HepG2 (cell line): ENCODE data around the gene LITAFD. TPM values are rescaled to one million over a fixed set of nuclear protein-coding genes. Genes with fewer than 3 reads are reported as not detected.

Source experiments
- AGO1 ChIP-seq: fragments of 200-400 bp; formaldehyde crosslinking; IDR thresholded peaks from 2 replicates; pipeline ENCODE4 v1.6.1; 2017; ENCODE audit warnings: mild to moderate bottlenecking, low read depth, low read length, moderate library complexity; ENCODE audit not compliant: poor library complexity, severe bottlenecking
- CEBPG ChIP-seq: IDR thresholded peaks from 2 replicates; pipeline ENCODE4 v1.6.1; 2016
- GATA4 ChIP-seq: sonication (generic); IDR thresholded peaks from 2 replicates; pipeline ENCODE4 v1.6.1; 2016; ENCODE audit warnings: antibody characterized with exemption, low read depth, borderline replicate concordance
- GATAD1 ChIP-seq: IDR thresholded peaks from 2 replicates; pipeline ENCODE4 v1.6.1; 2016; ENCODE audit warnings: missing genetic modification reagents, missing compliant biosample characterization
- HNF1B ChIP-seq: sonication (generic); formaldehyde crosslinking; IDR thresholded peaks from 2 replicates; pipeline ENCODE4 v1.5.1; 2020; ENCODE audit warnings: mild to moderate bottlenecking, moderate library complexity, missing genetic modification reagents
- JARID2 ChIP-seq: sonication (generic); formaldehyde crosslinking; IDR thresholded peaks from 2 replicates; pipeline ENCODE4 v1.8.1; 2023; ENCODE audit warnings: missing genetic modification reagents, inconsistent platforms; ENCODE audit not compliant: insufficient replicate concordance
- KLF11 ChIP-seq: IDR thresholded peaks from 2 replicates; pipeline ENCODE4 v1.6.1; 2016; ENCODE audit warnings: missing compliant biosample characterization
- KMT2A ChIP-seq: sonication (generic); formaldehyde crosslinking; IDR thresholded peaks from 2 replicates; pipeline ENCODE4 v1.4.0; 2020; ENCODE audit warnings: missing genetic modification reagents
- LCORL ChIP-seq, 2 experiments: fragments of 450-650 bp in 1 of 2; sonication (generic) in 1 of 2; formaldehyde crosslinking in 1 of 2; IDR thresholded peaks; 2 replicates each; pipeline versions ENCODE4 v1.5.0 to v1.6.1; 2017 to 2020; ENCODE audit warnings: antibody characterized with exemption in 1 of 2, missing genetic modification reagents in 1 of 2
- MAF1 ChIP-seq: sonication (generic); formaldehyde crosslinking; IDR thresholded peaks from 2 replicates; pipeline ENCODE4 v1.5.0; 2020; ENCODE audit warnings: missing genetic modification reagents, borderline replicate concordance
- MAFF ChIP-seq: IDR thresholded peaks from 2 replicates; pipeline ENCODE4 v1.6.1; 2011; ENCODE audit warnings: low read depth, low read length, improper control_type of control experiment
- REXO4 ChIP-seq: sonication (generic); formaldehyde crosslinking; IDR thresholded peaks from 2 replicates; pipeline ENCODE4 v1.8.0; 2022; ENCODE audit warnings: missing genetic modification reagents, mild to moderate bottlenecking, borderline replicate concordance
- RXRB ChIP-seq: IDR thresholded peaks from 2 replicates; pipeline ENCODE4 v1.6.1; 2016; ENCODE audit warnings: borderline replicate concordance, missing genetic modification reagents, missing compliant biosample characterization
- SATB2 ChIP-seq: sonication (generic); formaldehyde crosslinking; IDR thresholded peaks from 2 replicates; pipeline ENCODE4 v1.5.0; 2020; ENCODE audit warnings: missing genetic modification reagents
- SMARCC2 ChIP-seq: fragments of 450-650 bp; IDR thresholded peaks from 2 replicates; pipeline ENCODE4 v1.6.1; 2017; ENCODE audit warnings: antibody characterized with exemption, mild to moderate bottlenecking
- SP1 ChIP-seq, 2 experiments: fragments of 450-650 bp in 1 of 2; sonication (generic) in 1 of 2; formaldehyde crosslinking in 1 of 2; IDR thresholded peaks; 2 replicates each; pipeline versions ENCODE4 v1.4.0 to v1.6.1; 2016 to 2020; ENCODE audit warnings: missing genetic modification reagents in 1 of 2
- SP2 ChIP-seq: sonication (generic); formaldehyde crosslinking; IDR thresholded peaks from 2 replicates; pipeline ENCODE4 v1.5.1; 2020; ENCODE audit warnings: mild to moderate bottlenecking, missing genetic modification reagents
- ZKSCAN5 ChIP-seq: sonication (generic); formaldehyde crosslinking; IDR thresholded peaks from 2 replicates; pipeline ENCODE4 v1.5.1; 2020; ENCODE audit warnings: mild to moderate bottlenecking, missing genetic modification reagents
- ZNF431 ChIP-seq: sonication (generic); formaldehyde crosslinking; IDR thresholded peaks from 2 replicates; pipeline ENCODE4 v1.9.0; 2022; ENCODE audit warnings: missing genetic modification reagents, low read depth, mild to moderate bottlenecking, borderline replicate concordance
- ZNF501 ChIP-seq: sonication (generic); formaldehyde crosslinking; IDR thresholded peaks from 2 replicates; pipeline ENCODE4 v1.5.1; 2020; ENCODE audit warnings: mild to moderate bottlenecking, moderate library complexity, missing genetic modification reagents
- ZNF552 ChIP-seq: sonication (generic); formaldehyde crosslinking; IDR thresholded peaks from 2 replicates; pipeline ENCODE4 v1.9.0; 2022; ENCODE audit warnings: missing genetic modification reagents, mild to moderate bottlenecking, borderline replicate concordance
- ZNF558 ChIP-seq: sonication (generic); formaldehyde crosslinking; IDR thresholded peaks from 2 replicates; pipeline ENCODE4 v1.9.0; 2022; ENCODE audit warnings: mild to moderate bottlenecking, missing genetic modification reagents, borderline replicate concordance
- ZNF562 ChIP-seq: sonication (generic); formaldehyde crosslinking; IDR thresholded peaks from 2 replicates; pipeline ENCODE4 v1.8.0; 2022; ENCODE audit warnings: missing genetic modification reagents, borderline replicate concordance
- ZNF780A ChIP-seq: sonication (generic); formaldehyde crosslinking; IDR thresholded peaks from 2 replicates; pipeline ENCODE4 v1.8.0; 2022; ENCODE audit warnings: mild to moderate bottlenecking, missing genetic modification reagents, moderate library complexity
- polyA plus RNA-seq, 8 experiments: library from polyadenylated mRNA; depleted of rRNA in 3 of 8; stranded (reverse) in 7 of 8; unstranded in 1 of 8; fragments of >200 nt; fragmentation: Illumina TruSeq in 4 of 8; extraction: Trizol in 4 of 8; gene quantifications; 2 replicates each; pipeline versions ENCODE4 v1.2.1 to v1.2.3, GENCODE V29; 2011 to 2016; ENCODE audit warnings: low read depth in 4 of 8, missing spikeins in 1 of 8, mixed read lengths in 1 of 8; ENCODE audit not compliant: insufficient read depth in 1 of 8
- total RNA-seq, 5 experiments: library from RNA; depleted of rRNA; stranded (reverse); fragments of >200 nt; fragmentation: Illumina TruSeq; extraction: Trizol; gene quantifications; 2 replicates each; pipeline ENCODE4 v1.2.3, GENCODE V29; 2016; ENCODE audit warnings: low read depth in 1 of 5
- TF ChIP-seq, protein P1 (sequence below): sonication (generic); formaldehyde crosslinking; IDR thresholded peaks from 2 replicates; pipeline ENCODE4; 2020; ENCODE audit warnings: missing genetic modification reagents, mild to moderate bottlenecking, borderline replicate concordance
- TF ChIP-seq, protein P2 (sequence below): sonication (generic); formaldehyde crosslinking; conservative IDR thresholded peaks from 2 replicates; pipeline ENCODE4 v1.8.0; 2022; ENCODE audit warnings: missing genetic modification reagents

LITAFD gene
- total and polyA plus RNA-seq, 2 of the 13 experiments (the other 11 are each of a cell fraction or from before 2014, with no cell fraction given): not detected

GRCh38 chr16:8867932-8868415, 14.2 kb upstream of the LITAFD start (continued):
- TF ChIP-seq, protein P1, sequence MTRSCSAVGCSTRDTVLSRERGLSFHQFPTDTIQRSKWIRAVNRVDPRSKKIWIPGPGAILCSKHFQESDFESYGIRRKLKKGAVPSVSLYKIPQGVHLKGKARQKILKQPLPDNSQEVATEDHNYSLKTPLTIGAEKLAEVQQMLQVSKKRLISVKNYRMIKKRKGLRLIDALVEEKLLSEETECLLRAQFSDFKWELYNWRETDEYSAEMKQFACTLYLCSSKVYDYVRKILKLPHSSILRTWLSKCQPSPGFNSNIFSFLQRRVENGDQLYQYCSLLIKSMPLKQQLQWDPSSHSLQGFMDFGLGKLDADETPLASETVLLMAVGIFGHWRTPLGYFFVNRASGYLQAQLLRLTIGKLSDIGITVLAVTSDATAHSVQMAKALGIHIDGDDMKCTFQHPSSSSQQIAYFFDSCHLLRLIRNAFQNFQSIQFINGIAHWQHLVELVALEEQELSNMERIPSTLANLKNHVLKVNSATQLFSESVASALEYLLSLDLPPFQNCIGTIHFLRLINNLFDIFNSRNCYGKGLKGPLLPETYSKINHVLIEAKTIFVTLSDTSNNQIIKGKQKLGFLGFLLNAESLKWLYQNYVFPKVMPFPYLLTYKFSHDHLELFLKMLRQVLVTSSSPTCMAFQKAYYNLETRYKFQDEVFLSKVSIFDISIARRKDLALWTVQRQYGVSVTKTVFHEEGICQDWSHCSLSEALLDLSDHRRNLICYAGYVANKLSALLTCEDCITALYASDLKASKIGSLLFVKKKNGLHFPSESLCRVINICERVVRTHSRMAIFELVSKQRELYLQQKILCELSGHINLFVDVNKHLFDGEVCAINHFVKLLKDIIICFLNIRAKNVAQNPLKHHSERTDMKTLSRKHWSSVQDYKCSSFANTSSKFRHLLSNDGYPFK: no peak
- no peak for TF ChIP-seq CEBPG (CRISPR knock-in tag)
- no peak for TF ChIP-seq LCORL (IDR thresholded peaks at IDR 0.05)
- 0 out of 2 replicates have a peak, but pooled peaks have one; percentile 22 for TF ChIP-seq LCORL (CRISPR knock-in tag; IDR thresholded peaks at IDR 0.05)
- TF ChIP-seq SP1 (IDR thresholded peaks at IDR 0.05): no peak
- TF ChIP-seq SP1 (CRISPR knock-in tag; IDR thresholded peaks at IDR 0.05): no peak
- no peak for TF ChIP-seq ZKSCAN5 (CRISPR knock-in tag)
- TF ChIP-seq, protein P2, sequence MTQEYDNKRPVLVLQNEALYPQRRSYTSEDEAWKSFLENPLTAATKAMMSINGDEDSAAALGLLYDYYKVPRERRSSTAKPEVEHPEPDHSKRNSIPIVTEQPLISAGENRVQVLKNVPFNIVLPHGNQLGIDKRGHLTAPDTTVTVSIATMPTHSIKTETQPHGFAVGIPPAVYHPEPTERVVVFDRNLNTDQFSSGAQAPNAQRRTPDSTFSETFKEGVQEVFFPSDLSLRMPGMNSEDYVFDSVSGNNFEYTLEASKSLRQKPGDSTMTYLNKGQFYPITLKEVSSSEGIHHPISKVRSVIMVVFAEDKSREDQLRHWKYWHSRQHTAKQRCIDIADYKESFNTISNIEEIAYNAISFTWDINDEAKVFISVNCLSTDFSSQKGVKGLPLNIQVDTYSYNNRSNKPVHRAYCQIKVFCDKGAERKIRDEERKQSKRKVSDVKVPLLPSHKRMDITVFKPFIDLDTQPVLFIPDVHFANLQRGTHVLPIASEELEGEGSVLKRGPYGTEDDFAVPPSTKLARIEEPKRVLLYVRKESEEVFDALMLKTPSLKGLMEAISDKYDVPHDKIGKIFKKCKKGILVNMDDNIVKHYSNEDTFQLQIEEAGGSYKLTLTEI (CRISPR knock-in tag): no peak
- no peak for TF ChIP-seq SP2 (CRISPR knock-in tag)
- no peak for TF ChIP-seq JARID2 (CRISPR knock-in tag)
- TF ChIP-seq KMT2A: no peak
- no peak for TF ChIP-seq ZNF552 (CRISPR knock-in tag)
- no peak for TF ChIP-seq ZNF501 (CRISPR knock-in tag)
- TF ChIP-seq ZNF431 (CRISPR knock-in tag): 0 out of 2 replicates have a peak, but pooled peaks have one; percentile 4
- TF ChIP-seq MAF1: no peak
- TF ChIP-seq HNF1B (CRISPR knock-in tag): no peak; the same call in 1 of the 2 replicates
- no peak; the same call in 1 of the 2 replicates for TF ChIP-seq GATAD1 (CRISPR knock-in tag)
- TF ChIP-seq REXO4: no peak
- TF ChIP-seq ZNF558: peak; percentile 23; the same call in 1 of the 2 replicates
- no peak for TF ChIP-seq AGO1
- TF ChIP-seq ZNF780A (CRISPR knock-in tag): no peak
- no peak for TF ChIP-seq GATA4
- TF ChIP-seq KLF11 (CRISPR knock-in tag): no peak
- no peak for TF ChIP-seq SATB2
- no peak for TF ChIP-seq RXRB (CRISPR knock-in tag)
- TF ChIP-seq SMARCC2: no peak
- no peak for TF ChIP-seq ZNF562 (CRISPR knock-in tag)
- TF ChIP-seq MAFF: no peak
